IPS-15b (cell line): ENCODE data around the gene MLKL.
"Not testable (repeated sequence)": the region's sequence is repeated elsewhere in the genome, so short reads cannot be mapped to it uniquely, and the experiment has no call there.

ENCODE experiments used
- H3K27me3 ChIP-seq: one replicate; pipeline ENCODE4 v1.6.1; 2013; ENCODE audit warnings: low read length; ENCODE audit not compliant: control insufficient read depth, insufficient read depth
- H3K36me3 ChIP-seq: one replicate; pipeline ENCODE4 v1.6.1; 2013; ENCODE audit warnings: low read length; ENCODE audit not compliant: control insufficient read depth, insufficient read depth
- H3K4me1 ChIP-seq: one replicate; pipeline ENCODE4 v1.6.1; 2013; ENCODE audit warnings: mild to moderate bottlenecking, low read length; ENCODE audit not compliant: control insufficient read depth, insufficient read depth
- H3K4me3 ChIP-seq: one replicate; pipeline ENCODE4 v1.5.1; 2013; ENCODE audit warnings: low read depth, low read length
- H3K9ac ChIP-seq: one replicate; pipeline ENCODE4 v1.6.1; 2013; ENCODE audit warnings: low read depth, mild to moderate bottlenecking, low read length
- H3K9me3 ChIP-seq: one replicate; pipeline ENCODE4 v1.6.1; 2013; ENCODE audit warnings: mild to moderate bottlenecking, low read length; ENCODE audit not compliant: control insufficient read depth, insufficient read depth

MLKL gene

GRCh38 chr16:74682556-74682955, 18.1 kb downstream of the MLKL start:
- H3K9ac ChIP-seq, result no peak overlapping the region
- no peaks in the 10 kb centered on the region for H3K27me3 ChIP-seq
- no peaks in the 10 kb centered on the region for H3K9me3 ChIP-seq
- H3K36me3 ChIP-seq, result no peaks in the 10 kb centered on the region
- peaks cover 3% of the 10 kb centered on the region for H3K4me1 ChIP-seq
- no peak overlapping the region for H3K4me3 ChIP-seq

DNA sequence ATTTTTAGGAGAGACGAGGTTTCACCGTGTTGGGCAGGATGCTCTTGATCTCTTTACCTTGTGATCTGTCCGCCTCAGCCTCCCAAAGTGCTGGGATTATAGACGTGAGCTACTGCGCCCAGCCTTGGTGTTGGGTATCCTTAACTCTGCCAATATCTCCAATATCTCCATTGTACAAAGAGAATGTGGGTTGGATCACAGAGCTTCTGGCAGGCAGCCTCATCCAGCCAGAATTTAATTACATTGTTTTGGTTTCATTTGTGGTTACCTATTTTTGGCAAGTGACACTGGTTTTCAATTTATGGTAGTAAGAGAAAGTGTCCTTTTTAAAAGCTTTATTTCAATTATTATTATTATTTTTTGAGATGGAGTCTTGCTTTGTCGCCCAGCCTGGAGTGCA, 20.0 kb downstream of the MLKL start:
- Histone ChIP-seq H3K9ac (no peak overlapping the region), H3K36me3 (peaks cover 2% of the 10 kb centered on the region), H3K9me3 (no peaks in the 10 kb centered on the region), H3K4me1 (peaks cover 3% of the 10 kb centered on the region), H3K4me3 (no peak overlapping the region), H3K27me3 (no peaks in the 10 kb centered on the region)

DNA sequence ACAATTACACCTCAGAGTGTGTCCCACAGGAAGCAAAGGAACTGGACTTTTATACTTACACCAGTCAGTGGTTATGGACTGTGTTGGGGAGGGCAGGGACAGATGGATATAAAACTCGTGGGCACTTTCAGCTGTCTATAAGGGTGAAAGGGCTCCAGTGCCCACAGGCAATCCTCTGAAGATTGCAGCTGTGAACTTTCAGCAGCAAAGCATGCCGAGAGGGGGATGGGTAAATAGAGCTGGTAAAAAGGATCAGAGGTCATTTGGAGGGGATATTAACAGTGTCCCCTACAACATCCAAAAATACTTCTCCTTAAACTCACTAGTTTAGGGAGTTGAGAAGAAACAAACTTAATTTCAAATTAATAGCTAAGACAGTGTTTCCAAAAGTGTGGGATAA, 20.7 kb downstream of the MLKL start:
- H3K27me3 ChIP-seq, result no peaks in the 10 kb centered on the region
- H3K4me1 ChIP-seq, result peaks cover 3% of the 10 kb centered on the region
- H3K36me3 ChIP-seq, result peaks cover 2% of the 10 kb centered on the region
- H3K9ac ChIP-seq, result no peak overlapping the region
- H3K4me3 ChIP-seq, result no peak overlapping the region
- no peaks in the 10 kb centered on the region for H3K9me3 ChIP-seq

DNA sequence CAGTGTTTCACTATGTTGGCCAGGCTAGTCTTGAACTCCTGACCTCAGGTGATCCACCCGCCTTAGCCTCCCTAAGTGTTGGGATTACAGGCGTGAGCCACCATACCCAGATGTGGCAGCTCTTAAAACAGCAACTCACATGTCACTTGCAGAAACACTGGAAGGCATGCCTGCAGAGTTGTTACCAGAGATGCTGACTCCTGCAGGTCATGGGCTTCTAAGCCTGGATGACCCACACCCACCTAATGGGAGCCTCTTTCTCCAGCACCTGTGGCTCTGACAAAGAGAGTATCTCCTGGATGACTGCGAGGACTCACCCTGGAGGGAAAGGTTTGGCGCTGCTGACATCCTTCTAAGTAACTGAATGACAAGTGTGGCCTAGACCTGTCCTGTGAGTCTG, 22.8 kb downstream of the MLKL start:
- no peak overlapping the region for H3K4me3 ChIP-seq
- H3K9me3 ChIP-seq, result no peaks in the 10 kb centered on the region
- no peak overlapping the region for H3K9ac ChIP-seq
- H3K4me1 ChIP-seq, result peaks cover 3% of the 10 kb centered on the region
- H3K27me3 ChIP-seq, result no peaks in the 10 kb centered on the region
- H3K36me3 ChIP-seq, result peaks cover 2% of the 10 kb centered on the region

GRCh38 chr16:74673876-74674275, 26.8 kb downstream of the MLKL start:
- no peaks in the 10 kb centered on the region for H3K4me1 ChIP-seq
- H3K4me3 ChIP-seq, result no peak overlapping the region
- H3K27me3 ChIP-seq, result no peaks in the 10 kb centered on the region
- peaks cover 2% of the 10 kb centered on the region for H3K36me3 ChIP-seq
- no peak overlapping the region for H3K9ac ChIP-seq
- no peaks in the 10 kb centered on the region for H3K9me3 ChIP-seq

DNA sequence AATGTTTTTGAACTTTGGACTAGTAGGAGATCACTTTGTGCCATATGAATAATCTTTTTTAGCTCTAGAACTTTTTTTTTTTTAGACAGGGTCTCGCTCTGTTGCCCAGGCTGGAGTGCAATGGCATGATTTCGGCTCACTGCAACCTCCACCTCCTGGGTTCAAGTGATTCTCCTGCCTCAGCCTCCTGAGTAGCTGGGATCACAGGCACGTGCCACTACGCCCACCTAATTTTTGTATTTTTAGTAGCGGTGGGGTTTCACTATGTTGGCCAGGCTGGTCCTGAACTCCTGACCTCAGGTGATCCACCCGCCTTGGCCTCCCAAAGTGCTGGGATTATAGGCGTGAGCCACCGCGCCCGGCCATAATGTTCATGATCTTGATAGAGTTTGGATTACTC, 31.8 kb downstream of the MLKL start:
- not testable (repeated sequence) for H3K4me1 ChIP-seq, H3K9me3 ChIP-seq, H3K27me3 ChIP-seq, H3K9ac ChIP-seq, H3K36me3 ChIP-seq, H3K4me3 ChIP-seq

- no peaks in the 10 kb centered on the region for H3K9me3 ChIP-seq
- peaks cover 18% of the 10 kb centered on the region for H3K36me3 ChIP-seq
- H3K4me3 ChIP-seq, result peak overlapping the region; percentile 87
- peak overlapping the region; percentile 55 for H3K9ac ChIP-seq
- H3K4me1 ChIP-seq, result peaks cover 5% of the 10 kb centered on the region
- H3K27me3 ChIP-seq, result no peaks in the 10 kb centered on the region
Observed at GRCh38 chr16:74667255-74667700, 33.4 kb downstream of the MLKL start.

DNA sequence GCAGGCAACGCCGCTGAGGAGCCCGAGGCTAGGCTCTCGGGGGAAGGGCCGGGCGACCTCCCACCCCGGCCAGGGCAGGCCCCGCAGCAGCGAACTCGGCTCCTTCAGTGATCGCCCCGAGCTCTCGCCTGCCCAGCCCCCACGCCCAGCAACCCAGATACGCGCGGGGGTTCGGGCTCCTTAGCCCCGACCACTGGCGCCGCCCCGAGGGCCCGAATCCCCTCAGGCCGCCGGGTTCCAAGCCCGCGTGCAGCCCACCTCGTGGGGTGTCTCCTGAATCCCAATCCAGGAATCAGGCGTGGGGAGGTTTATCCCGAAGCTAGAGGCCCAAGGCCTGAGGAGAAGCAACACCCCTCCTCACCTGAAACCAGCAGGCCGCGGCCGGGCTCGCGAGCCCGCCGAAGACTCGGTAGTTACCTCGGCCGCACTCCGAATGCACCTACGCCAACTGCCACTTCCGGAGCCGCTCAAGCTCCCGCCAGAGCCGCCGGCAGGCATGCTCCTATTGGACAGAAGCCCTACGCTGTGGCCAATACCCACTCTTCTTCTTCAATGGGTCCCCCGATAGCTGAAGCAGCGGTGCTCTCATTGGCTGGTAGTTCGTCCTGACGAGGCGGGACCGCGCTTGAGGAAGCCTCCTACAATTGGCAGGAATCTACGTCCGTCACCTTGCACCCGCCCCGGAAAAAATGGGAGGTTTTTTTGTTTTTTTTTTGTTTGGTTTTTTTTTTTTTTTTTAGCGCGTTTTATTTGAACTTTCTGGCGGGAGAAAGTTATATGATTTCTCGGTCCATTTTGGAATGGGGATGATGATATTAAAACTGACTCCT, 34.0 kb downstream of the MLKL start, which contains the start of gene RFWD3:
Gene RFWD3 (minus strand): TSS at position 453 of the 830 bp plus-strand sequence. CDS start 5,428 bp downstream, outside the sequence.
- H3K4me1 ChIP-seq, result peaks cover 5% of the 10 kb centered on the region
- peak within 1 kb of the TSS; percentile 91 for H3K4me3 ChIP-seq
- no peaks in the 10 kb centered on the region for H3K9me3 ChIP-seq
- peaks cover 18% of the 10 kb centered on the region for H3K36me3 ChIP-seq
- no peaks in the 10 kb centered on the region for H3K27me3 ChIP-seq
- peak within 1 kb of the TSS; percentile 92 for H3K9ac ChIP-seq

- H3K4me3 ChIP-seq, result peak overlapping the region; percentile 91
- peak overlapping the region; percentile 92 for H3K9ac ChIP-seq
- H3K4me1 ChIP-seq, result peaks cover 5% of the 10 kb centered on the region
- no peaks in the 10 kb centered on the region for H3K9me3 ChIP-seq
- H3K27me3 ChIP-seq, result no peaks in the 10 kb centered on the region
- H3K36me3 ChIP-seq, result peaks cover 20% of the 10 kb centered on the region
Observed at GRCh38 chr16:74666010-74666421, 34.6 kb downstream of the MLKL start.

DNA sequence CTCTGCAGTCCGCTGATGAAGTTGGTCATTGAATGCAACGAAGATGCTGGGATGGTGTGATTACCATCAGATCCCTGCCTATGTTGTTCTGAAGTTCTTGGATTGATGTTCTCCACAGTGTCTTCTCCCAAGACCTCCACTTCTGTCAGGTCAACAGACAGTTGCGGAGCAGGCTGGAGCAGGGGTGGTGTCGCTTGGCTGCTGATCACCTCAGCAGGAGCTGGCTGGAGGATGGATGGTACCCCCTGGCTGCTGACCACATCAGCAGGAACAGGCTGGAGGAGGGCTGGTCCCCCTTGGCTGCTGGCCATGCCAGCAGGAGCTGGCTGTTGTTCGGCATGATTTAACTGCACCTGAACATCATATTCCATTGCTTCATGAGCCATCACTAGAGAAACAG, 39.6 kb downstream of the MLKL start:
- Histone ChIP-seq H3K36me3 (peaks cover 39% of the 10 kb centered on the region), H3K9me3 (no peaks in the 10 kb centered on the region), H3K27me3 (no peaks in the 10 kb centered on the region), H3K4me1 (no peaks in the 10 kb centered on the region), H3K9ac (no peak overlapping the region), H3K4me3 (no peak overlapping the region)

GRCh38 chr16:74660383-74660782, 40.3 kb downstream of the MLKL start:
- H3K9ac ChIP-seq, result no peak overlapping the region
- H3K36me3 ChIP-seq, result peaks cover 42% of the 10 kb centered on the region
- no peaks in the 10 kb centered on the region for H3K4me1 ChIP-seq

DNA sequence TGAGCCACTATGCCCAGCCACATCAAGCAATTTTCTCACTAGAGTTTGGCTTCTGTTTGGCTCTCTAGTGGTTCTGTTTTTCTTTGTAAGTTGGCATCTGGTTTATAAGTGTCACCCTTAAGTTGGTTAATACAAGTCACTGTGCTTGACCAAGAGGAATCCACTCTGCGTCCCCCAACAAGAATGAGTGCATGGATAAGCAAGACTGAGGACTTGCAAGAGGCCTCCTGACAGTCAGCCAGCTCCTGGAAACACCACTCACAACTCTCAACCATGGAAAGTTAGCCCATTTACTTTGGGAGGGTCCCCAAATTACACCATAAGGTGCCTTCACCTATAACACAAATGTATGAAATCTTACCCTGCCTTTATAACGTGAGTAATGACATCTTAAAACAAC, 41.6 kb downstream of the MLKL start:
- H3K9me3 ChIP-seq, result no peaks in the 10 kb centered on the region
- peaks cover 34% of the 10 kb centered on the region for H3K36me3 ChIP-seq
- H3K9ac ChIP-seq, result no peak overlapping the region
- H3K27me3 ChIP-seq, result no peaks in the 10 kb centered on the region
- no peak overlapping the region for H3K4me3 ChIP-seq
- H3K4me1 ChIP-seq, result no peaks in the 10 kb centered on the region

More at GRCh38 chr16:74660383-74660782, 40.3 kb downstream of the MLKL start:
- no peak overlapping the region for H3K4me3 ChIP-seq
- no peaks in the 10 kb centered on the region for H3K9me3 ChIP-seq
- H3K27me3 ChIP-seq, result no peaks in the 10 kb centered on the region
